DND-41 (cell line): Measurements from ENCODE around the gene GPRIN1.

Experiments
- ATAC-seq: fragments of 200-7000 bp; cut with Tn5 transposase; 3 replicates; pipeline ENCODE4 v1.9.1; 2021; ENCODE audit warnings: low read depth; ENCODE audit not compliant: insufficient read depth
- DNase-seq: peaks from one replicate; pipeline ENCODE4 v3.0.0-alpha.2; 2020
- H2AFZ ChIP-seq: 2 replicates; pipeline ENCODE4 v1.6.0; 2012; ENCODE audit warnings: low read depth, low read length
- H3K27ac ChIP-seq: 2 replicates; pipeline ENCODE4 v1.5.1; 2012; ENCODE audit warnings: low read length, inconsistent platforms
- H3K27me3 ChIP-seq: fragments of 200-600 bp; sonication (generic); 2 replicates; pipeline ENCODE4 v1.6.0; 2012; ENCODE audit warnings: low read length, mild to moderate bottlenecking, inconsistent platforms; ENCODE audit not compliant: insufficient read depth, poor library complexity
- H3K36me3 ChIP-seq: 2 replicates; pipeline ENCODE4 v1.5.1; 2012; ENCODE audit warnings: low read length, inconsistent platforms; ENCODE audit not compliant: insufficient read depth
- H3K4me1 ChIP-seq: 2 replicates; pipeline ENCODE4 v1.5.1; 2012; ENCODE audit warnings: mild to moderate bottlenecking, low read length; ENCODE audit not compliant: insufficient read depth
- H3K4me2 ChIP-seq: 2 replicates; pipeline ENCODE4 v1.6.0; 2012; ENCODE audit warnings: mild to moderate bottlenecking, moderate library complexity, low read length, inconsistent platforms; ENCODE audit not compliant: insufficient read depth
- H3K4me3 ChIP-seq, 2 experiments: fragments of 200-600 bp in 1 of 2; shearing (Covaris generic) in 1 of 2; 2 replicates each; pipeline ENCODE4 v1.5.1; 2012 to 2016; ENCODE audit warnings: inconsistent platforms in 2 of 2, low read length in 2 of 2, mild to moderate bottlenecking in 2 of 2, low read depth in 1 of 2, moderate library complexity in 1 of 2
- H3K79me2 ChIP-seq: 2 replicates; pipeline ENCODE4 v1.6.0; 2012; ENCODE audit warnings: low read length, inconsistent platforms; ENCODE audit not compliant: insufficient read depth
- H3K9ac ChIP-seq: 2 replicates; pipeline ENCODE4 v1.6.0; 2012; ENCODE audit warnings: low read depth, mild to moderate bottlenecking, inconsistent platforms, low read length, moderate library complexity
- H3K9me3 ChIP-seq: 2 replicates; pipeline ENCODE4 v1.5.1; 2012; ENCODE audit warnings: low read length, moderate library complexity, mild to moderate bottlenecking, inconsistent platforms; ENCODE audit not compliant: insufficient read depth, severe bottlenecking
- H4K20me1 ChIP-seq: 2 replicates; pipeline ENCODE4 v1.6.0; 2012; ENCODE audit warnings: low read length; ENCODE audit not compliant: insufficient read depth
- EZH2 ChIP-seq: IDR thresholded peaks from 3 replicates; pipeline ENCODE4 v1.6.1; 2012; ENCODE audit warnings: borderline replicate concordance, low read depth, mild to moderate bottlenecking, moderate library complexity, low read length, inconsistent platforms; ENCODE audit not compliant: severe bottlenecking
- TF ChIP-seq, protein P1 (sequence below): IDR thresholded peaks from 2 replicates; pipeline ENCODE4 v1.5.1; 2012; ENCODE audit warnings: borderline replicate concordance, low read length, moderate library complexity, mild to moderate bottlenecking; ENCODE audit not compliant: poor library complexity, severe bottlenecking; ENCODE audit errors: extremely low read depth

The GPRIN1 gene

DNA sequence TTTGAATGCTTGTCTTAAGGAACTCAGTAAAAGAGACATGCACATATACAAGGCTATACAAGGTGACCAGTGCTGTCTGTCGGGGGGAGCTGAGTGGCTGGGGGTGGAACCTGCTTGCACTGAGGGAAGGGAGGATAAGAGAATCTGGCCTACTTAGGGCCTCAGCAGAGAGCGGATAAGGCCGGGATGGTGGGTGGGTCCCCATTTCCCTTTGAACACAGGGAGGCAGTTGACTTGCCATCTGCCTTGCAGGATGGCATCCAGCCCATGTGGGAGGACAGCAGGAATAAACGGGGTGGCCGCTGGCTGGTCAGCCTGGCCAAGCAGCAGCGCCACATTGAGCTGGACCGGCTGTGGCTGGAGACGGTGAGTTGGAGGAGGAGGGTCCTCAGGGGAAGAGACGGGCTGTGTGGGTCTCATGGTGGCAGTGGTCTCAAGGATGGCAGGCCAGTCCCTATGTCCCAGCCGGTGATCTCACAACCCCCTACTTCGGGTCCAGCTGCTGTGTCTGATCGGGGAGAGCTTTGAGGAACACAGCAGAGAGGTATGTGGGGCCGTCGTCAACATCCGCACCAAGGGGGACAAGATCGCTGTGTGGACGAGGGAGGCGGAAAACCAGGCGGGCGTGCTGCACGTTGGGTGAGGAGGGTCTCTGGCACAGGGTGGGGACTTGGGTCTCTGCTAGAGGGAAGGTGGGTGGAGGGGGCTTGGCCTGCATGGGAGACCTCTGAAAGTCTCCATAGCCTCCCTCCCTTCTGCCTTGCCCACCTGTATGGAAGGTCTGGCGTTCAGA, 35.1 kb upstream of the GPRIN1 start:
- no peaks in the 10 kb centered on the region for H3K9me3 ChIP-seq
- H2AFZ ChIP-seq = no peak overlapping the region
- no peak overlapping the region for H3K4me3 ChIP-seq
- no peaks in the 10 kb centered on the region for H3K36me3 ChIP-seq
- no peak overlapping the region for H3K4me2 ChIP-seq
- ATAC-seq = no peak
- no peak for TF ChIP-seq EZH2
- TF ChIP-seq, protein P1, sequence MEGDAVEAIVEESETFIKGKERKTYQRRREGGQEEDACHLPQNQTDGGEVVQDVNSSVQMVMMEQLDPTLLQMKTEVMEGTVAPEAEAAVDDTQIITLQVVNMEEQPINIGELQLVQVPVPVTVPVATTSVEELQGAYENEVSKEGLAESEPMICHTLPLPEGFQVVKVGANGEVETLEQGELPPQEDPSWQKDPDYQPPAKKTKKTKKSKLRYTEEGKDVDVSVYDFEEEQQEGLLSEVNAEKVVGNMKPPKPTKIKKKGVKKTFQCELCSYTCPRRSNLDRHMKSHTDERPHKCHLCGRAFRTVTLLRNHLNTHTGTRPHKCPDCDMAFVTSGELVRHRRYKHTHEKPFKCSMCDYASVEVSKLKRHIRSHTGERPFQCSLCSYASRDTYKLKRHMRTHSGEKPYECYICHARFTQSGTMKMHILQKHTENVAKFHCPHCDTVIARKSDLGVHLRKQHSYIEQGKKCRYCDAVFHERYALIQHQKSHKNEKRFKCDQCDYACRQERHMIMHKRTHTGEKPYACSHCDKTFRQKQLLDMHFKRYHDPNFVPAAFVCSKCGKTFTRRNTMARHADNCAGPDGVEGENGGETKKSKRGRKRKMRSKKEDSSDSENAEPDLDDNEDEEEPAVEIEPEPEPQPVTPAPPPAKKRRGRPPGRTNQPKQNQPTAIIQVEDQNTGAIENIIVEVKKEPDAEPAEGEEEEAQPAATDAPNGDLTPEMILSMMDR = no peak
- peaks cover 33% of the 10 kb centered on the region for H3K4me1 ChIP-seq
- H3K9ac ChIP-seq = no peak overlapping the region
- no peak overlapping the region for H3K27ac ChIP-seq
- H4K20me1 ChIP-seq = peaks cover 7% of the 10 kb centered on the region; the same call in 1 of the 2 replicates
- no peaks in the 10 kb centered on the region for H3K27me3 ChIP-seq
- H3K79me2 ChIP-seq = peaks cover 20% of the 10 kb centered on the region
- DNase-seq = no peak

DNA sequence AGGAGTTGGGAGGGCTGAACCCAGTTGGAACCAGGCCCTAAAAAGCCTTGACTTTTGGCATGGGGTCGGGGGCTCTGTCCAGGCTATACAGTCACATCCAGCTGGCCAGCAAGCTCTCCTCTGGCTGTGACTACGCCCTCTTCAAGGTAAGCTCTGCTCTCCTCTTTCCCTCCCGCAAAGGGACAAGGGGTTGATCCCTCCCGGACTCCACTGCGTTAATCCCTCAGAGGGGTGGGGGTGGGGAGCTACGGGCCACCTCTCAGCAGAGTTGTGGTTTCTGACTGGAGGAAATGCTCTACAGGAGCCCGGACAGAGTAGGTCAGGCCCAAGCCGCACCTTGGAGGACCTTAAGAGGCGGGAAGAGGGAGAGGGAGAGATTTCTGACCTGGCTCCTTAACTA, 34.3 kb upstream of the GPRIN1 start:
- Histone ChIP-seq H3K27me3 (no peaks in the 10 kb centered on the region), H3K79me2 (peaks cover 14% of the 10 kb centered on the region), H4K20me1 (peaks cover 3% of the 10 kb centered on the region; the same call in 1 of the 2 replicates), H3K9ac (no peak overlapping the region), H3K27ac (no peak overlapping the region), H3K4me2 (no peak overlapping the region), H3K4me1 (peaks cover 30% of the 10 kb centered on the region), H3K4me3 (no peak overlapping the region), H3K36me3 (no peaks in the 10 kb centered on the region), H2AFZ (no peak overlapping the region), H3K9me3 (no peaks in the 10 kb centered on the region)
- ATAC-seq = no peak
- no peak for TF ChIP-seq EZH2
- TF ChIP-seq, protein P1 = no peak
- no peak for DNase-seq

DNA sequence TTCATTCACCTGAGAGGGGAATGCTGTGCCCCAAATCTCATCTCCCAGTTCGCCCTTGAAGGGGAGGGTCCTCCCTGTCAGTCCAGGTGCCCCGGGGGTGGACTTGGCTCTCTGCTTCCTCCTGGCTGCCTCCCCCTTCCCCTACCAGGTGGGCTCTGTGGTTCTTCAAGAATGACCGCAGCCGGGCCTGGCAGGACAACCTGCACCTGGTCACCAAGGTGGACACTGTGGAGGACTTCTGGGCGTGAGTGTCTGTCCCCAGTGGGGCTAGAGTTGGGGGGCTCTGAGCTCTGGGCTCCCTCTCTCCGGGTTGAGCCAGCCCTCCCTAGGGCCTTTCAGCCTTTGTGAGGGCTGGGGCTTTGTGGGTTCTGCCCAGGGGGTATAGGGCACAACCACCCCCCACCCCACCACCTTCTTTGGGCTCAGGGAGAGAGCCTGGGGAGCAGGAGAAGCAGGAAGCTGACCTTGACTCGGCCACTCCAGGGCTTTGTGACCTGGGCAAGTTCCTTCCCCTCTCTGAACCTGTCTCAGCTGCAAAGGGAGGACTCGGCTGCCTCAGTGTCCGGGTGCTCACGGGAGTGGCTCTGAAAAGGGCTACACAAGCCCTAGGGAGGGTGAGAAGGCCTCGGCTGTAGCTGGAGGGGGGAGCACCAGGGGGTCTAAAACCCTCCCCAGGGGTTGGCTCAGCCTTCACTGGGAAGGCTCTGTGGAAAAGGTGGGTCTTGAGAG, 33.7 kb upstream of the GPRIN1 start:
- DNase-seq (no peak), ATAC-seq (no peak)
- no peak for TF ChIP-seq EZH2
- TF ChIP-seq, protein P1 = no peak
- no peak overlapping the region for H3K4me3 ChIP-seq
- H3K4me1 ChIP-seq = peaks cover 24% of the 10 kb centered on the region
- no peak overlapping the region for H3K27ac ChIP-seq
- no peak overlapping the region for H3K9ac ChIP-seq
- no peak overlapping the region for H3K4me2 ChIP-seq
- no peaks in the 10 kb centered on the region for H3K9me3 ChIP-seq
- H3K27me3 ChIP-seq = no peaks in the 10 kb centered on the region
- H3K79me2 ChIP-seq = peaks cover 14% of the 10 kb centered on the region
- no peaks in the 10 kb centered on the region for H3K36me3 ChIP-seq
- no peak overlapping the region for H2AFZ ChIP-seq
- peaks cover 3% of the 10 kb centered on the region; the same call in 1 of the 2 replicates for H4K20me1 ChIP-seq
